ENCODE measurements around the gene CCDC148.

The CCDC148 gene

GRCh38 chr2:158291544-158292180, 164.9 kb downstream of the CCDC148 start:
- DNase-seq (ENCODE audit: low spot score) = no peak

GRCh38 chr2:158290225-158290624, 166.3 kb downstream of the CCDC148 start:
- DNase-seq (ENCODE audit: low spot score) = no peak
- no peak for TF ChIP-seq CTCF (IDR thresholded peaks at IDR 0.05; ENCODE audit: extremely low read depth, missing control alignments)

More at GRCh38 chr2:158291544-158292180, 164.9 kb downstream of the CCDC148 start:
- no peak for TF ChIP-seq CTCF (IDR thresholded peaks at IDR 0.05; ENCODE audit: extremely low read depth, missing control alignments)

- no peak for TF ChIP-seq CTCF (IDR thresholded peaks at IDR 0.05; ENCODE audit: extremely low read depth, missing control alignments)
- no peak for DNase-seq (ENCODE audit: low spot score)
Observed at GRCh38 chr2:158276619-158277471, 179.7 kb downstream of the CCDC148 start.

- DNase-seq (ENCODE audit: low spot score) = no peak
- TF ChIP-seq CTCF (IDR thresholded peaks at IDR 0.05; ENCODE audit: extremely low read depth, missing control alignments) = no peak
Observed at GRCh38 chr2:158273791-158274190, 182.8 kb downstream of the CCDC148 start.

- no peak for DNase-seq (ENCODE audit: low spot score)
- no peak for TF ChIP-seq CTCF (IDR thresholded peaks at IDR 0.05; ENCODE audit: extremely low read depth, missing control alignments)
Observed at GRCh38 chr2:158270536-158270935, 186.0 kb downstream of the CCDC148 start.

- DNase-seq (ENCODE audit: low spot score) = no peak
- TF ChIP-seq CTCF (IDR thresholded peaks at IDR 0.05; ENCODE audit: extremely low read depth, missing control alignments) = no peak
Observed at GRCh38 chr2:158269143-158269542, 187.4 kb downstream of the CCDC148 start.

- TF ChIP-seq CTCF (IDR thresholded peaks at IDR 0.05; ENCODE audit: extremely low read depth, missing control alignments) = no peak
- DNase-seq (ENCODE audit: low spot score) = no peak
Observed at GRCh38 chr2:158266111-158266510, 190.4 kb downstream of the CCDC148 start.

Data from GM20000 (cell line).